HCEC 1CT (cell line): ENCODE results near the gene SIGLEC9.

Experiments
- DNase-seq: peaks from one replicate; pipeline ENCODE4 v3.0.0-alpha.2; 2017

SIGLEC9 gene

DNA sequence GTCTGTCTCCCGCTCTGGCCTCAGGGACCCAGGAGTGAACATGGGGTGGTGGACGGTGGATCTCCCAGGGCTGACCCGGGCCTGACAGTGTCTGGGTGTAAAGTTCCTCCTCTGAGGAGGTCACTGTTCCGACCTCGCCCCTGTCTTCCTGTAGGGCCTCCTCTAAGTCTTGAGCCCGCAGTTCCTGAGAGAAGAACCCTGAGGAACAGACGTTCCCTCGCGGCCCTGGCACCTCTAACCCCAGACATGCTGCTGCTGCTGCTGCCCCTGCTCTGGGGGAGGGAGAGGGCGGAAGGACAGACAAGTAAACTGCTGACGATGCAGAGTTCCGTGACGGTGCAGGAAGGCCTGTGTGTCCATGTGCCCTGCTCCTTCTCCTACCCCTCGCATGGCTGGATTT is at the start of gene SIGLEC9:
Gene SIGLEC9 (plus strand): TSS at position 178 of the 400 bp plus-strand sequence. CDS start 69 bp downstream, at position 247.
- DNase-seq, result no peak

DNA sequence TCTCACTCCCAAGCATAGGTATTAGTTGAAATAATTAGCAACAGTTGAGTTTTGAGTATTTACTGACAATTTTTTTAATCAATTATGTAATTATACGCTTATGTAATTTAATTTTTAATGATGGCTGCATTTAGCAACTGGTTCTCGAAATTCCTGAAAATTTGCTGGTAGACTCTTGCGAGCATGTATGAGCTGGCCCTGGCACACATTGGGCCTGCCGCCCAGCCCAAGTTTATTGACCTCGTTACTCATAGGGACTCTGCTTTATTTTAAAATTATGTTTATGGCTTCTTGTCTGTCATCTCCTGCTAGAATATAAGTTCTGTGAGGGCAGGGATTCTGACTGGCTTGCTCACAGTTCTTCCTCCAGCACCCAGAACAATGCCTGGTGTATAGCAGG is 48.7 kb upstream of the SIGLEC9 start:
- no peak for DNase-seq

DNA sequence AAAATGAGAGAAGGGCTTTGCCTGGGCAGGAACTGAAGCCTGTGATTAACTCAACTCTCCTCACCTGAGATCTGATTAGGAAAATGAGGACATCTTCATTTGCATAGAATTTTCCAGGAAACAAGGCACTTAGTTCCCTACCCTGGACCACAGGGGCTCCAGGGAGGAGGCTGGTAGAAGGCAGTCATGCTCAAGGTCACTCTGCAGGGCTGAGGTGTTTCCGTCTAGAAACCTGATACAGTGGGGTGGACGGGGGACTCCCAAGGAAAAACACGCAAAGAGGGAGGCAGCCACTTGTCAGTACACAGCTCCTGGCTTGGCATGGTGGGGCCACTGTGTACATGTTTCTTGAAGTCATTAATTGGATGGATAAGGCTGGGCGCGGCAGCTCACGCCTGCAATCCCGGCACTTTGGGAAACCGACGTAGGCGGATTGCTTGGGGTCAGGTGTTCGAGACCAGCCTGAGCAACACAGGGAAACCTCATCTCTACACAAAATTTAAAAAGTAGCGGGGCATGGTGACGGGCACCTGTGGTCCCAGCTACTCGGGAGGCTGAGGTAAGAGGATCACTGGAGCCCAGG is 48.0 kb upstream of the SIGLEC9 start:
- no peak for DNase-seq

DNA sequence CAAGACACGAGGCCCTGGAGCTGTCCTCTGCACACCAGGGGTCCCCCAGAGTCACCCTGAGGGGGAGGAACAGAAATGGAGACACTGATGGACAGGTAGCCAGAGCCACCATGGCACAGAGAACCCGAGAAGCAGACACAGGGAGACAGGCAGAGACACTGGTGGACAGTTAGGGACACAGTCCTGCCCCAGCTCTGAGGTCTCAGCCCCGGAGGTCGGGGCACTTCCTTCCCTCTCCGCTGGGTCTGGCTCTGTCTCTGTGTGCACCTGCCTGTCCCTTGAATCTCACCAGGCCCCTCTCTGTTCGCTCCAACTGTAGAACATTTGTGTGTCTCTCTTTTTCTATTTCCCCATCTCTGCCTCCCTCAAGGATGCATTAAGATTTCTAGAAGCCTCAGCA is 46.6 kb upstream of the SIGLEC9 start:
- DNase-seq, result no peak

DNA sequence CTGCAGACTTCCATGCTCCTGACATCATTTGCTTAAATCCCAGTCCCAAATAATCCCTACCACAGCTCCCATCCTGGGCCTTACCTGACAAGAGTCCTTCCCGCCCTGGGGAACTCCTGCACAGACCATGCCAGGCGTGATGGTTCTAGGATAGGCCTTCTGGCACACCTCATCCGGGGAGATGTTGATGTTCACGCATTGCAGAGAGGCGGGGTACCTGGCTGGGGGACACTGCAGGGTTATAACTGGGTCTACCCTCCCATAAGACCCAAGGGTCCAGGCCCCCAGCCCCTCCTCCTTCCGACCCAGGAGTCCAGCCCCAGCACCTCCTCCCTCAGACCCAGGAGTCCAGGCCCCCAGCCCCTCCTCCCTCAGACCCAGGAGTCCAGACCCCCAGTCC is 46.0 kb upstream of the SIGLEC9 start:
- DNase-seq, result no peak

DNA sequence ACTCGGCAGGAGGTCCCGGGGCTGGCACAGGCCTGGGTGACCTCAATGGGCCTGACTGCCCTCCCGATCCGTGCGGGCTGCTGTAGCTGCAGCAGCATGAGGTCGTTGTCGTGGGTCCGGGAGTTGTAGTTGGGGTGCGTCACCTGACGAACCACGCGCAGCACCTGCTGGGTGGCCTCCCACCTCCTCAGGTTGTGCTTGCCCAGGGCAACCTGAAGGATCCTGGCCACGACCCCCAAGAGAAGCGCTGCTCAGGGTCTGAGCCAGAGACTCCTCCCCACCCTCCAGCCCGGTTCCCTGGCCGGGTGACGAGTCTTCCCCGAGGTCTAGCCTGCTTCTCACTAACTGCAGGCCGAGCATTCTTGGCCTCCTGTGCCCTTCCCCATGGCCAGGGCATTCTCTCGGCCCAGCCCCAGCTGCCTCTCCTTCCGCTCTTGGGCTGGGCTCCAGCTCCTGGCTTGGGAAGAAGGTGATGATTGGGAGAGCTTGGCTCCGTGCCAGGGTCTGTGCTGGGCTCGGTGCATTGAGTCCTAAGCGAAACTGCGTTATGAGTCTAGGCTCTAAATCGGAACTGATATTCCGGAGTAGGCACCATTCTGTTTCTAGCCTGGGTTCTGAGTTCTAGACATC is 45.1 kb upstream of the SIGLEC9 start:
- no peak for DNase-seq

DNA sequence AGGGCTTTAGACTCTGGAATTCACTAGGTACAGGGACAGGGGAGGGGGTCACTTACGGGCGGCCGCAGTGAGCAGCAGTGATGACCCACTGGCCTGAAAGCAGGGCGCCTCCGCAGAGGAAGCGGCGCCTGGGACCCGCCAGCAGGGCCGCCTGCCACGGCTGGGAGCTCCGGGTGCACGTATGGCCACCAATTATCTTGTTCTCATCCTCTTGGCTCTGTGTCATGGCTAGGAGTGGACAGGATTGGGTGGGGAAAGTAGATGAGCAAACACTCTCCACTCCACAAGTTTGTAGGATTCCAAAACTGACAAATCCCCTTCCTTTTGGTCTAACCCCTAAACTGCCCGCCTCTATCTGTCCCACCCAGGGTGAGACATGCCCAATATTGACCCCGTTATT is 43.2 kb upstream of the SIGLEC9 start:
- DNase-seq, result no peak

DNA sequence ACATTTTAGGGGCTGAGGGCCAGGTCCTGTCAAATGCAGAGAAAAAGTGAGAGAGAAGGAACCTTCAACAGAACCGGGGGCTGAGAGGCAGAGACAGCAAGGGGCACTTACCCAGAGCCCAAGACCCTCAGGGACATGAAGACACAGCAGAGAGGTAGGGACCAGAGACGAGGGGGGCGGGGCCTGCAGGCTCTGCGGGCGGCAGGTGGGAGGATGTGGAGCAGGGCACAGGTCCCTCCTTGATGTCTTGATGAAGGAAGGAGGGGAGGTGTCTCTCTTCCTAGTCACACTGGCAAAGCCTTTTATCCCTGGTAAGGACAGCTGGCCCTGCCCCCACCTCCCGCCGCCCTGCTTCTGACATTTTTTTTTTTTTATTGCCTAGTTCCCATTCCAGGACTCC is 42.1 kb upstream of the SIGLEC9 start, which contains the start of gene KLK14:
Gene KLK14 (minus strand): TSS at position 277 of the 400 bp plus-strand sequence. CDS start 273 bp downstream, at position 4.
- no peak for DNase-seq

DNA sequence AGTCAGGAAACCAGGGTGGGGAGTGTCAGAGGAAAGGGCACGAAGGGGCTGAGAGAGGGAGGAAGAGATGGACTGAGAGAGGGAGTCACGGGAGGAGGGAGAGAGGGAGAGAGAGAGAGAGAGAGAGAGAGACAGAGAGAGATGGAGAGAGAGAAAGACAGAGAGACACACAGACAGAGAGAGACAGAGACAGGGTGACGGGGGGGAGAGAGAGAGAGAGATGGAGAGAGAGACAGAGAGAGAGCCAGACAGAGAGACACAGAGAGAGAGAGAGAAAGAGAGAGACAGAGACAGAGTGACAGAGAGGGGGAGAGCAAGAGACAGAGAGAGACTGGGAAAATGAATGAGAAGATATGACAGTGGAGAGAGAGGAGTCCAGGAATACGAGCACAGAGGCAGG is 41.5 kb upstream of the SIGLEC9 start:
- DNase-seq, result no peak

DNA sequence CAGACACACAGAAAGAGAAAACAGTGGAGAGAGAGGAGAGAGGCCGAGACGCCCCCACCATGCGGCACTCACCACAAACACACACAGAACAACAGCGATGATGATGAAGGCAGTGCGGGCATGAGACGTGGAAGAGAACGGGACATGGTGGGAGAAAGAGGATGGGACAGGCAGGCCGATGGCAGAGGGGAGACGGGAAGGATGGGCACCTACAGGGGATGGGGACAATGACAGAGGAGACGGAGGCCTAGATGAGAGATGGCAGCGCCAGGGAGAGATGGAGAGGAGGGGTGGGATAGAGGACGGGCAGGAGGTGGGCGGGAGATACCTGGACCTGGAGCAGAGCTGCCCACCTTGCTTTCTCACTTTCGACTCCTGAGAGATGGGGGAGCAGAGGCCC is 40.9 kb upstream of the SIGLEC9 start:
- DNase-seq, result no peak

DNA sequence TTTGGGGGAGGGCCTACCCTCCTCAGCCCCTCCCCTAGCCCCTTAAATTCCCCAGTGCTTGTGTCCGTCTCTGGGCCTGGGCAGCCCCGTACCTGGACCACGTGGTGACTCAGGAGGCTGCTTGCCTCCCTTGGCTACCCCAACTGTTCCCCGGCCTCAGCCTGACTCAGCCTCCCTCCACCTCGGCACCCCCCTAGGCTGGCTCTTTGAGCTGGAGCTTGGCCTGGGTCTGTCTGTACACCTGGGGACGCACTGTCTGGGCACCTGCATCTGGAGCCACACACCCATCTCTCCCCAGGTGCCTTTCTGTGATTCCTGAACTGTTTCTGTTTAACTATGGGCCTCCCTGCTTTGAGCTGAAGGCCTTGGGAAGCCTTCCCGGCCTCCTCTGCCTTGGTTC is 40.2 kb upstream of the SIGLEC9 start:
- no peak for DNase-seq

DNA sequence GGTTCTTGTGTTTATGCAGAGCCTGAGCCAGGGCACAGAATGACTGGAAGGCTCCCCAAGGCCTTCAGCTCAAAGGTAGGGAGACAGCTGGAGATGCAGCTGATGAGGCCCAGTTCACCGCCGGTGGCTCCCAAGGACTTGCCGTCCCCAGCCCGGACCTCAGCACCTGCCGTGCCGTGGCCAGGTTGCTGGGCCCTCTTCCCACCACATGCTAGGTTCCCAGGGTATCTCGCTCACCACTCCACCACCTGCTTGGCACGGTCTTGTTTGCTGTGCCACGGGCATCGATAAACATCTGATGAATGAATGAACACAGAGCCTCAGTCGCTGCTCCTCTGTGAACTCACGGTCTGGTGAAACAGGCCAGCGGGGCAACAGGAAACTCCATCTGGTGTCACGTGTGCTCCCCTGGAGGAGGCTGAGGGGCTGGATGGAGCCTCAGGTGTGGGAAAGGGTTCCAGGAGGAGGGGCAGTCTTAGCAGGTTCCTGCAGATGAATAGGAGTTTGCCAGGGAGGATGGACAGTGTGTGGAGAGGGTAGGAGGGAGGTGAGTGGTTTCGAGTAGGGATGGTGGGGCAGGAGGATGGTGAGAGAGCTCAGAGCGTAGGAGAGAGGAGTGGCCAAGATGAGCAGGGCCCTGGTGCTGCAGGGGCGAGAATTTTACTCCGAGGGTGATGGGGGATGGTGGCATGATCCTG is 38.4 kb upstream of the SIGLEC9 start:
- no peak for DNase-seq

DNA sequence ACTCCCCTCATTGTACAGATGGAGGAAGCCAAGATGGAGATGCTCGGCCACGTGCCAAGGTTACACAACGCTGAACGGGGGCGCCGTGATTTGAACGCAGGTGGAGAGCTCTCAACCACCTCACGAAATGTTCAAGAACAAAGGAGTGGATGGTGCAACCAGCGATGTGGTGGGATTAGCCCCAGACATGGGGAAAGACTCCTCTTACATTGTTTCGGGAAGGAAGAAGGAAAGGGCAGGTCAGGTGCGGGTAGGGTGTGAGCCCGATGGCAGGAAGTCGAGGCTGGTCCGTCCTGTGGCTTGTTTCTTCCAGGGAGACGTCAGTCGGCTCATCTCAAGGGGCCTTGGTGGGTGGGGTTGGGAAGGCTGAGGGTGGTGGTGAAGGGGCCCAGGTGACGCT is 34.9 kb upstream of the SIGLEC9 start:
- no peak for DNase-seq

DNA sequence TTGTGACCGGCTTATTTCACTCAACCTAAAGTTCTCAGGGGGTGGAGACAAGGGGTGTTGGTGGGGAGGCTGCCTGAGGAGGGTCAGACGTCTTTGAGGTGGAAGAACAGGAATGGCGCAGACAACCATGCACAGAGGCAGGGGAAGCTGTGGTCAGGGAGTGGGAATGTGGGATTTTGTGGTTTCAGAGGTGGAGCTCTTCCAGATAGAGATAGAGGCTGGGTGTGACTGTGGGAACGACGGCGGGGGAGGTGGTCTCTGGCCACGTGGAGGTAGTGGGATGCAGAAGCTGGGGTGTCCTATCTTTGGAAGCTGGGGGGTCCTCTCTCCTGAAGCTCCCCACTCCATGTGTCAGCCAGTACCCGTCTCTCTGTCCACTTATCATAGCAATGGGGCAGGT is 34.2 kb upstream of the SIGLEC9 start:
- DNase-seq, result no peak

DNA sequence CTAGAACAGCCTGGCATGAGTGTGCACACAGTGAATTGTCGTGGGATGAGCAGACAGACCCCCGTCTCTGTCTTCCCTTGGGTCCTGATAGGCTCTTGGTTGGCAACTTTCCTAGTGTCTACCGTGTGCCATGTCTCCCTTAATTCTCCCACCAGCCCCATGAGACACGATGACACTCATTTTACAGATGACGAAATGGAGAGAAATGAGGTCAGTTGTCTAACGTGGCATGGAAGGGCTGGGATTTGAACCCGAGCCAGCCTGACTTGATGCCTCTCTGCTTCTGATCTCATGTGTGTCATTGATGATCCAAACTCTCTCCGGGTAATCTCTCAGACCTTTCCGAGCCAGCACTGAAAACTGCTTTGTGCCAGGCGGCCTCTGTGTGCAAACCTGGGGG is 33.6 kb upstream of the SIGLEC9 start:
- no peak for DNase-seq

DNA sequence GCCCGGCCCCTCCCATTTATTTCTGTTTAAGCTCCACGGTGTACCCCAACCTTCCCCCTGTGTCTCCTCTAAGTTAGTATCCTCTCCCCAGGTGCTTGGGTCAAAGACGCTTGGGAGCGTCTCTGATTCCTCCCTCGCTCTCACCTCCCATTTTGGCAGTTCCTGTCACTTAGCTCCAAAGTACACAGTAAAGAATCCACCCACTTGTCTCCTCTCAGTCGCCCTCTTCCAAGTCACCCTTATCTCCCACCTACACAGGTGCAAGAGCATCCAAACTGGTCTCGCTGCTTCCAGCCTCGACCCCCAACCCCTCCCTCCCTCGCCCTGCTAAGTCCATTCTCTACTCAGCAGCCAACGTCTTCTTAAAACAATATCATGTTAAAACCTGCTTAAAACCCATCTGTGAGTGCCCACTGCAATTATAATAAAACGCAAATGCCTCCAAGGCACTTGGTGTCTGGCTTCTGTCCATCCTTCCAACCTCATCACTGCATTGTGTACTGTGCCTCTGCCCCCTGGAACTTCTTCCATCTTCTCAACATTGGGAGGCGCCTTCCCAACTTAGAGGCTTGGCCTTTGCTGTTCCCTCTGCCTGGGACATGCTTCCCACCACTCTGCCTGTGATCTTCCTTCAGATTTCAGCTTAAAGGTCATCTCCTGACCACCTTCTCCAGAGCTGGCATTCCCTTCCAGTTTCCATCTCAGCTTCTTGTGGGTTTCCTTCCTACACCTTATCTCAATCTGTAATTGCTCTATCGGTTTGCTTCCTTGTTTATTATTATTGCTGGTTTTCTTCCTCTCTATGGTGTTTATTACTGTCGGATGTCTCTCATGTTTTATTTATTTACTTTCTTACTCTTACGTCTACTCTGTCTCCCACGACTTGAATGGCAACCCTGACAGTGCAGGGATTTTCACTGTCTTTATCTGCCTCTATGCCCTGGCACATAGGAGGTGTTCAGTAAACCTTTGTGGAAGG is 32.5 kb upstream of the SIGLEC9 start:
- no peak for DNase-seq

DNA sequence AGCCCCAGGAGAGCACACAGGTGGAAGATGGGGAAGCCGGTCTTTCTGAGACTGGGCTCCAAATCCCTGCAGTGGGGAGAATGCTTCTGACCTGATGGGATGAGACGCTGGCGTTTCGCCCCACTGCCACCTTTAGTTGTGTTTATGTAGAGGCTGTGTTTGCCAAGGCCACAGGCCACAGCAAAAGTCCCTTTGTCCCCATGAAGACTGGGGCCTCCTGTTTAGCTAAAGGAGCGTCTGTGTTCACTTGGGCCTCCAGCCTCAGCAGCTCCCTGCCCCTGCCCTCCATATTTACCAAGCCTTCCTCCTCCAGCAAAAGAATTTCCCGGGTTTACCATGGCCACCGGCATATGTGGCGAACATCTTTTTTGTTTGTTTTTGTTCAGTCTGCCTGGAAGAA is 31.6 kb upstream of the SIGLEC9 start:
- DNase-seq, result no peak

DNA sequence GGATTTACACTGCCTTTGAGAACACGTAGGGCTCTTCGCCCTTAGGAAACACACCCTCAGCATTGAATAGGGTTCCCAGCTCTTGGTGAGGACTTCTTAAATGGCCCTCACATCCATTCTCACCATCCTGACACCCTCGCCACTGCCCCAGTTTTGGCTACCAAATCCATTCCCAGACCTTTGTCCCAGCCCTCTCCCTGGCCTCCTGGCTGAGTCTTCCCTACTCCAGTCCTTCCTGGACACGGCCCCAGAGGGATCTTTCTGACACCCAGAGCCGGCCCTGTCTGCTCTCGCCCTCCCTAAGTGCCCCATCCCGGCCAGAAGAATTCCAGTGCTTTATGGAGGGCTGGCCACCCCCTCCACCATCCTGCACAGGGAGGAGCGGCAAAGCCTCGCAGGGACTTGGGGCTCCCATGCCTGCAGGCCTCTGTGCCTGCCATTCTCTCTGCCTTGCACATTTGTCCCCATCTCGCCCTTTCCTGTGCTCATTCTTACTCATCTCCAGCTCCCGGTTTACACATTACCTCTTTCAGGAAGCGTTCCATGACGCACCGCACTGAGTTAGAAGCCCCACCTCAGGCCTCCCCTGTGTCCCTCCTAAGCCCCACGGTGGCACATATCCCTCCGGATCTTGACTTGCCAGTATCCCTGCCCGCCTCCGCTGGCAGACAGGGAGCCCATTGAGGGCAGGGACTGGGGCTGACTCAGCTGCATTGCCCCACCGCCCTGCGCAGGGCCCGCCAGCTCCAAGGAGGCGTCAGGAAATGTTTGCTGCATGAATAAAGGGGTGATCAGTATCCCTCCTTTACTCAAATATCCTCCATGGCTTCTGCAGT is 31.0 kb upstream of the SIGLEC9 start:
- DNase-seq, result no peak

DNA sequence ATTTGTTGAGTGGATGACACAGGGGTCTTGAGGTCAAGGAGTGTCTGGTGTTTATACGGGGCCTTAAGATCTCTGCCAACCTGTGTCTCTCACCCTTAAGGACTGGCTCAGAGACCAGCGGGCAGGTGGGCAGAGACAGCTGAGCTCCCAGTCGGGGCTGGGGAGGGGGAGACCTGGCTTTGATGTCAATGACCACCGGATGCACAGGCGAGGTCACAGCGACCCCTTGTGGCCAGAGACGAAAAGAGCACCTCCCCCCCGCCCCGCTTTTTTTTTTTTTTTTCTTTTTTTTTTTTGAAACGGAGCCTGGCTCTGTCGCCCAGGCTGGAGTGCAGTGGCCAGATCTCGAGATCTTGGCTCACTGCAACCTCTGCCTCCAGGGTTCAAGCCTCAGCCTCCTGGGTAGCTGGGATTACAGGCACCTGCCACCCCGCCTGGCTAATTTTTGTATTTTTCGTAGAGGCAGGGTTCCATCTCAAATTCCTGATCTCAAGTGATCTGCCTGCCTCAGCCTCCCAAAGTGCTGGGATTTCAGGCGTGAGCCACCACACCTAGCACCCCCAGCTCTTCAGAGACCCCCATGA is 29.9 kb upstream of the SIGLEC9 start:
- DNase-seq, result peak; percentile 3

DNA sequence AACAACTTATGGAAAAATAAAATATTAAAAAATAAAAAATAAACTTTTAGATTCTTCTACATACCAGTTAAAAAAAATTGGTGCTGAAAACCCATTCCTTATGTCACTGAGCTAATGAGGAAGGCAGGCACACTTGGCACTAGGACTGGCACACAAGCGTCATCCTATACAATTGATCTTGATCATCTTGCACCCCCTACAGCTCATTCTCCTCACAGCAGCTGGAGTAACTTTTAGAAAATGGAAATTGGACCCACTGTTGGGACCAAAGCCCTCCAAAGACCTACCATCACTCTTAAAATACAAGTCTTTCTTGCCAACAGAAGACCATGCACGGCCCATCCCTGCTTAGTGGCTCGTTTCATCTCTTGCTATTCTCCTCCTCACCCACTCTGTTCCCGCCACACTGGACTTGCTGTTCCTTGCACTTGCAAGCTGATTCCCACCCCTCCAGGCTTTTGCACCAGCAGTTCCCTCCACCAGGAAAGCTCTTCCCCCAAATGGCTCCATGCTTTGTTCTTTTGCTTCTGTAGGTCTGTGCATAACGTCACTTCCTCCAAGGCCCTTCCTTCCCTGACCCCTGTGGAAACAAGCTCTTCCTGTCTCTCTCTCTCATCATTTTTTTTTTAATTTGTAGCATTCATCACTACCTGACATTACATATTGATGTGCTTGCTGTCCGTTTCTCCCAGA is 28.1 kb upstream of the SIGLEC9 start:
- DNase-seq, result peak; percentile 5

DNA sequence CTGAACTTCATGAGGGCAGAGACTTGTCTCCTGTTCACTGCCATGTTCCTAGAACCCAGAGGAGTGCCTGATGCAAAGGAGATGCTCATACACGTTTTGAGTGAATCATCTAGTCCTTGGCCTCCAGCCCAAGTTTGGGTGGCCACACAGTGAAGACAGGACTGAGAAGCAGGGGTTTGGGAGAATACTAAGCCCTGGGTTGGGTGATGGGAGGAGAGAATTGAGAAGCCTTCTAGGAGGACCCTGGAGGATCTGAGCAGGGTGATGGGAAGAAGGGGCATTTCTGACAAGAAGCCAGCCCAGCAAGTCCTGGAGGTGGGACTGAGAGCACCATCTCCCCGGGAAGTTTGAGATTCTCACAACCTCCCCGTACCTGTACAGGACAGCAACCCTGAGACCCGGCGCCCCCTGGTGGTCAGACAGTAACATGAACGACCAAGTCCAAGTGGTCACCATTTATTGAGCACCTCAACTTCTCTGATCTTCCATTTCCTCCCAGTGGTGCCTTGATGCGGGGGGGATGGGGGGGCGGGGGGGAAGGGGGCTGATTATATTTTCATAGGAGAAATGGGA is 27.5 kb upstream of the SIGLEC9 start:
- peak; percentile 56 for DNase-seq
